HG02678 (cell line): ENCODE data around the gene RPS6KA4.

Experiments used
- ATAC-seq: cut with Tn5 transposase; IDR thresholded peaks from one replicate; pipeline ENCODE4 v1.9.1; 2021; ENCODE audit warnings: mild to moderate bottlenecking, moderate library complexity; ENCODE audit not compliant: unreplicated experiment

RPS6KA4 gene

DNA sequence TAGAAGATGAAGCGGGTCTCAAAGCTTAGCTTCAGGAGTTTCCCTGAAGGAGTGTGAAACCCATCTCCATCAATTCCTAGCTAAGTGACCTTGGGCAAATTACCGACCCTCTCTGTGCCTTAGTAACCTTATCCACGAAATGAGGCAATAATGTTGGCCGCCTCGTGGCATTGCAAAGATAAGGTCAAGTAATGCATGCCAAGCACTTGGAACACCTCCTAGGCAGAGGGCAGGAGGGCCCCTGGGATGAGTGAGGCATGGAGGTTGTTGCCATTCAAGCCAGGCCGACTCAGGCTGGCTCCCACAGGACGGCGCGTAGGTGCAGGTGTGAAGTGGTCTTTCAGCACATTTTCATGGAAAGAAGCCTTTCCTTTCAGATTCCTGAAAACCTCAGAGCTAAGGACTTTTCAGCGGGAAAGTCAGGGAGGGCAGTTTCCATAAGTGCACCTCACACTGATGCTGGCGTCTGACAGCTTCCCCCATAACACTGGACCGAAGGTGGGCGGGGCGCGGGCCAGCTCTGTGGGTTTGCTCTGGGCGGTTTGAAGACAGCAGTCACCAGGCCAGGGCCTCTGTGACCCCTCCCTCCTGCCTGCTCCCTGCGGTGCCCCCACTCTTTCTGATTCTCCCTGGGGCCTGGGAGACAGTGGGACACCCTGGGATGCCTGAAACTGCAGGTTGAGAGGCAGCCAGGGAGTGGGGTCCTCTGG lies 25.2 kb downstream of the RPS6KA4 start:
- ATAC-seq, result no peak

DNA sequence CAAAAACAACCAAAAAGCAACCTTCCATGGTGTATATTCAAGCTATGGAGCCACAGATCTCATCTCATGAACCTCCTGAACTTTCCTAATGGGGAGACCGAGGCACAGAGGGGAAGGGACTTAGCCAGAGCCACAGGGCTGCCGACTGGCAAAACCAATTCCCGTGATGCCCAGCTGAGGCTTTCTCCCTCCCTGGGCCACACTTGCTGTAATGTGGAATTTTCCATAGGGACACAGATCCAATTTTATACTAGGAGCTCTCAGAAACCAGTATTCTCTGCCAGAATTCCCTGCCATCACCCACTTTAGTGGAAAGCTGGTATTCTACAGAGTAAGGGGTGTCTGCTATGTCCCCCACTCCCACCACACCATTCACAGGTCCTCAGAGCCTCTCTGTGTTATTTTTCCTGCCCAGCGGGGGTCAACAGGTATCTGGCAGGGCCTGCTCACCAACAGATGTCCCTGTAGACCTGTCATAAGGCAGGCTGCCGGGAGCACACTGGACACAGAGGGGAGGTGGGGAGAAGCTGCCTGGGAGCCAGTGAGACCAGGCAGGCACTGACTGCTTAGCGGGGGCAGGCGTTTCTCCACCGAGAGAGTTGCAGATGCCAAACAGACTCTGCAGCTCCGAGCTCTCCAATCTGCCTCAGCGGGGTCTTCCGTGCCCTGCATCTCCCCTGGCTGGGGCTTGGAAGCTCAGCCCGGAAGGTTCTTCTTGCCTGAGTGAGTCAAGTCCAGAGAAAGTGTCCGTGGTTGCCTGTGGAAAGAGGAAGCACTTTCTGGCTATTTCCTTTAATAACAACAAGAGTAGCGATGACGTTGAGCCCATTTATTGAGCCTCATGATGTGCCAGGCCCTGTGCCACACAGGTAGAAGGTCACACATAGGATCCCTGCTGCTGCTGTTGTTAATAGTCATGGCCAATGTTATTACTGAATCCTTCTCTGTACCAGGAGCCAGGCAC lies 26.3 kb downstream of the RPS6KA4 start:
- no peak for ATAC-seq

DNA sequence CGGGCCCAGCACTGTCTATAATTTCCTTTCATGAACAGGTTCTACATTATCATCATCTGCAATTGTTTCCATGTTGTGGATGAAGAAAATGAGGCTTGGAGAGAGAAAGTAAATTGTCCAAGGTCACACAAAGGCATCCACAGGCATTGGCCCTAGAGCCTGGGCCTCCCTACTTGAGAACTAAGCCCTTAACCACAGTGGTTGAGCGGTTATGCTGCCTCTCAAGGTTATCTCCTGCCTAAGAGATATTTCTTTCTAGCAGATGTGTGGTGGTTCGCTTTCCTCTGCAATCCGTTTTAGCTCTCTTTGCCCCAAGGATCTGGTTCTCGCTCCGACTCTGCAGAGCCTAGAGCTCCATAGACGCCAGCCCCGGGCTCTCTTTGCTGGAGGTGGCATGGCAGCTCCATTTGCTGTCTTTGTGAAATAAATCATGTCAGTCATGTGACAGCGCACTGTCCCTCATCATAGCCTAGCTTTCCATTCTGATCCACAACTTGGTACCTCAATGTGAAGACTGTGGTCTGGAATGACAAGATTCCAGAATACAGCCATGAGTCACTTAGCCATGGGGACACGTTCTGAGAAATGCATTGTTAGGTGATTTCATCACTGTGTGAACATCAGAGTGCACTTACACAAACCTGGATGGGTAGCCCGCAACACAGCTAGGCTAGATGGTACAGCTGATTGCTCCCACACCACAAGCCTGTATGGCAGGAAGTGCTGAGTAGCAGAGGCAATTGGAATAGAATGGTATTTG lies 27.2 kb downstream of the RPS6KA4 start:
- ATAC-seq, result no peak

DNA sequence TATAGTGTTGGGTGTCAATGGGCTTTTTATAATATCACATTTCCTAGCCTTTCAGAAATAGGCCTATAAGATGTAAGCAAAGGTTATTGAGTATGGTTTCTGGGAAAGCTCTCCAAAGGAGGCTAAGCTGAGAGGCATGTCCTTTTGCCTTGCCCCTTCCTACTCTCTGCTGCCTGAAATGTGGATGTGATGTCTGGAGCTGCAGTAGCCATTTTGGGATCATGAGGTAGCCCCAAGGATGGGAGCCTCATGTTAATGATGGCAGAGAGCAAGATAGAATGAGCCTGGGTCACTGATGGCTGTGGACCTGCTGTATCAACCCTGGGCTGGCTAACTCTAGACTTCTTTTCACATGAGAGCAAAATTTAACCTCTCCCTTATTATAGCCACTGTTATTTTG lies 29.0 kb downstream of the RPS6KA4 start:
- no peak for ATAC-seq

- ATAC-seq, result no peak
Observed at GRCh38 chr11:64388894-64389293, 29.9 kb downstream of the RPS6KA4 start.

GRCh38 chr11:64389851-64390250 lies 30.9 kb downstream of the RPS6KA4 start:
- ATAC-seq, result no peak

- ATAC-seq, result no peak
Observed at GRCh38 chr11:64390558-64390957, 31.6 kb downstream of the RPS6KA4 start.

DNA sequence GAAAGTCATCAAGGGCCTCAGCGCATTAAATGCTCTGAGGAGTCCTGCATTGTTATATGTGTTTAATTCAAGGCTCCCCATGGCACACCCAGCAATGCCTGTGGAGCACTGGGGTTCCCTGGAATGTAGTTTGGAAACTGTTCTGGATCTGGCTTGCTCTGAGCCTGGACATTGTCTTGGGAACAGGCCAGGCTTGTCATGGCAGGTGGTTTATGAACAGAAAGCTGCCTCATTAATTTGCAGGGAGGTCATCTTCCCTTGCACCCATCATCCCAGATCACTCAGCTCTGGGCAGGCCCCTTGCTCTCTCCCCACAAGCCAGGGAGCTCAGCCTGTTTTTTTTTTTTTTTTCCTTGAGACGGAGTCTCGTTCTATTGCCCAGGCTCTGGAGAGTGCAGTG lies 32.9 kb downstream of the RPS6KA4 start:
- ATAC-seq, result no peak

DNA sequence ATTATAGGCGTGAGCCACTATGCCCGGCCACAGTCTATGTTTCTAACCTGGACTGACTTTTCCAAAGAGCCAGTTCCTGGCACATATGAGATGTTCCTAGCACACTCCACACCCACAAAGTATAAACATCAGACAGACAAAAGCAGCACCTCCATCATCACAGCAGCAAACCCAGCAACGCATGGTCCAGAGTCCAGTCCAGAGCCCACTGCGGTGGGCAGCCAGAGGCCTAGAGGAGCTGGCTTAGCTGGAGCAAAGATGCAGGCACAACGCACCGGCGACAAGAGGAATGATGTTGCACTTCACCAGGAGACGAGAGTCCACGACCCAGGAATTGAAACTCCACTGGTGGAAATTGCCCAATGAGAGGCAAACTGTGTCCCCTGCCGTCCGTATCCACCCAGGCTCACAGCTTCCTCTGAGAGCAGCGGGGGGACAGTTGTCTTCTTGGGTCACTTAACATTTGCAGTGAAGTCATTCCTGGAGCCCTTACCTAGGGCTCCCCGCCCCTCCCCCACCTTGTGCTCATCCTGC lies 36.6 kb downstream of the RPS6KA4 start:
- ATAC-seq, result no peak

GRCh38 chr11:64396079-64396591 lies 37.2 kb downstream of the RPS6KA4 start:
- no peak for ATAC-seq

DNA sequence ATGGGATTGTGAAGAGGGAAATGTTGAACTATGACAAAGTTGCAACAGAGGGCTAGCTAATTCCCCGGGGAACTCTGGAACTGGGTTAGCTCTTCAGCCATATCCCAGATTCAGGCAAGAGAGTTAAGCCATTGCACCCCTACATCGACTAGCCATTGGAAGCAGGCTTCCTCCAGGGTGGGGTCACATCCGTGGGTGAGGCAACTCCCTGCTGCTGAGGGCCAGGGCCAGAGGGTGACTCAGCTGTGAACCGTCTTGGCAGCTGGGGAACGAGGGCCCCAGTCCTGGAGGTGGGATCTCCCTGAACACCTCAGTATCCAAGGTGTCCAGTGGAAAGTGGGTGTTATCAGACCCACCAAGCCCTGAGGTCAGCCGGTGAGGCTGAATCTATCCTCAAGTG lies 41.1 kb downstream of the RPS6KA4 start:
- ATAC-seq, result no peak

- no peak for ATAC-seq
Observed at GRCh38 chr11:64400667-64401066, 41.7 kb downstream of the RPS6KA4 start.

GRCh38 chr11:64401775-64402174 lies 42.8 kb downstream of the RPS6KA4 start:
- ATAC-seq, result no peak

- no peak for ATAC-seq
Observed at GRCh38 chr11:64403106-64403505, 44.1 kb downstream of the RPS6KA4 start.

- no peak for ATAC-seq
Observed at GRCh38 chr11:64406221-64406946, 47.4 kb downstream of the RPS6KA4 start.

DNA sequence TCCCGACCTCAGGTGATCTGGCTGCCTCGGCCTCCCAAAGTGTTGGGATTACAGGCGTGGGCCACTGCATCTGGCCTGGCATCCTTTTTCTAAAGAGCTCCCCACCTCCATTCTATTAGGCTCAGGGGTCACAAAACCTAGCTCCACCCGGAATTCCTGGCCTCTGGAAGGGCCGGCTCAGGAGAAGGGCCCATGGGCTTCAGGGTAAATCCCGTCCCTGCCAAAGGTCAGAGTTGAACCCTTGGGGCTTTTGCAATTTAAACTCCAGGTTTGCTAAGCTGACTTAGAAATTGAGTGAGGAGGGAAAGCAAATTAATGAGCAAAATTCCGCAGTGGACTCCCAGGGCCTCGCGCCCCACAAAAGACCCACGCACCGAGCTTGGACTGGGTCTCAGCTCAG lies 48.3 kb downstream of the RPS6KA4 start:
- ATAC-seq, result no peak

GRCh38 chr11:64407630-64408029 lies 48.7 kb downstream of the RPS6KA4 start:
- ATAC-seq, result no peak

- no peak for ATAC-seq
Observed at GRCh38 chr11:64409278-64409677, 50.3 kb downstream of the RPS6KA4 start.

GRCh38 chr11:64409707-64410403 lies 50.9 kb downstream of the RPS6KA4 start:
- ATAC-seq, result no peak

DNA sequence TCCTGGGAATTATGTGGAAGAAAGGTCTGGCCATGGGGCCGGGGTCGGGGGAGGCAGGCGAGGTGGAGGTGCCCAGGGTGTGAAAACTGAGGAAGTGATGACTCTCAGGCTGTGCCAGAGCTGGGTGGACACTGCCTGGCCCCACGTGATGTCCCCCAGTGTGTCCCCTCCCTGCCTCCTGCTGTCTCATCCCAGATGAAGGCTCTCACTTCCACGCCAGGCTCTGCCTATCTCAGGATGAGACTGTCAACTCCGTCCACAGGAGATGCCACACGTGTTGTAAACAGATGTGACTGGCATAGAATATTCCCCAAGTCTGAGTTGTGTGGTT lies 51.4 kb downstream of the RPS6KA4 start:
- no peak for ATAC-seq
